K562 (cell line): ENCODE data around the gene KRI1. TPM values are rescaled to one million over a fixed set of nuclear protein-coding genes. Genes with fewer than 3 reads are reported as not detected.

Experiments
- CBFA2T3 ChIP-seq: fragments of 450-650 bp; IDR thresholded peaks from 2 replicates; pipeline ENCODE4 v1.6.1; 2017
- ERF ChIP-seq: fragments of 450-650 bp; formaldehyde crosslinking; IDR thresholded peaks from 2 replicates; pipeline ENCODE4 v1.4.0; 2020; ENCODE audit warnings: mild to moderate bottlenecking, mixed read lengths
- GABPB1 ChIP-seq: sonication (generic); formaldehyde crosslinking; IDR thresholded peaks from 2 replicates; pipeline ENCODE4 v1.8.0; 2022; ENCODE audit warnings: mild to moderate bottlenecking, missing genetic modification reagents
- MYBL2 ChIP-seq, 2 experiments: fragments of 450-650 bp in 1 of 2; sonication (generic) in 1 of 2; formaldehyde crosslinking in 1 of 2; IDR thresholded peaks; 2 replicates each; pipeline versions ENCODE4 v1.6.1 to v1.8.1; 2017 to 2022; ENCODE audit warnings: borderline replicate concordance in 1 of 2, inconsistent platforms in 1 of 2, low read depth in 1 of 2, mild to moderate bottlenecking in 1 of 2, missing genetic modification reagents in 1 of 2, moderate library complexity in 1 of 2
- MYNN ChIP-seq, 2 experiments: sonication (generic); formaldehyde crosslinking in 1 of 2; IDR thresholded peaks; 2 replicates each; pipeline versions ENCODE4 v1.5.0 to v1.6.1; 2016 to 2020; ENCODE audit warnings: antibody characterized with exemption in 1 of 2, missing genetic modification reagents in 1 of 2
- NR2C1 ChIP-seq, 2 experiments: fragments of 450-650 bp; IDR thresholded peaks; 2 replicates each; pipeline ENCODE4 v1.6.1; 2017; ENCODE audit warnings: mild to moderate bottlenecking in 2 of 2, antibody characterized with exemption in 1 of 2, inconsistent platforms in 1 of 2, missing compliant biosample characterization in 1 of 2, missing genetic modification characterization in 1 of 2
- PHF20 ChIP-seq: fragments of 450-650 bp; IDR thresholded peaks from 2 replicates; pipeline ENCODE4 v1.6.1; 2018; ENCODE audit not compliant: partially characterized antibody
- PYGO2 ChIP-seq: fragments of 450-650 bp; IDR thresholded peaks from 2 replicates; pipeline ENCODE4 v1.6.1; 2016; ENCODE audit warnings: mild to moderate bottlenecking, missing genetic modification characterization, moderate library complexity, missing compliant biosample characterization
- SOX6 ChIP-seq: fragments of 450-650 bp; IDR thresholded peaks from 2 replicates; pipeline ENCODE4 v1.6.1; 2014; ENCODE audit warnings: mild to moderate bottlenecking
- SREBF1 ChIP-seq: fragments of 150-350 bp; IDR thresholded peaks from 2 replicates; pipeline ENCODE4 v1.6.1; 2014; ENCODE audit warnings: antibody characterized with exemption, low read depth, low read length, borderline replicate concordance
- TRIM28 ChIP-seq: fragments of 450-650 bp; IDR thresholded peaks from 2 replicates; pipeline ENCODE4 v1.6.1; 2017
- ZNF316 ChIP-seq: fragments of 450-650 bp; IDR thresholded peaks from 2 replicates; pipeline ENCODE4 v1.6.1; 2016
- ZNF695 ChIP-seq: fragments of 450-650 bp; formaldehyde crosslinking; IDR thresholded peaks from 2 replicates; pipeline ENCODE4 v1.4.0; 2020; ENCODE audit warnings: mild to moderate bottlenecking, moderate library complexity
- ZNF76 ChIP-seq: fragments of 250-450 bp; sonication (Bioruptor Pico); IDR thresholded peaks from 2 replicates; pipeline ENCODE4 v1.4.0; 2020; ENCODE audit warnings: mild to moderate bottlenecking, moderate library complexity, borderline replicate concordance
- polyA plus RNA-seq, 8 experiments: library from polyadenylated mRNA; depleted of rRNA in 4 of 8; stranded (reverse) in 5 of 8; unstranded in 3 of 8; fragments of >200 nt; fragmentation: Nextera tagmentation in 2 of 8; fragmentation: Illumina TruSeq in 1 of 8; extraction: Ambion mirVana in 2 of 8; extraction: Trizol in 1 of 8; gene quantifications; 2 replicates each; pipeline versions ENCODE4 v1.2.1 to v1.2.3, GENCODE V29; 2011 to 2014; ENCODE audit warnings: inconsistent platforms in 1 of 8, missing spikeins in 1 of 8
- total RNA-seq, 7 experiments: library from RNA; depleted of rRNA in 6 of 7; stranded (reverse); fragments of >200 nt in 6 of 7; fragmentation: Illumina TruSeq in 2 of 7; extraction: Trizol in 2 of 7; gene quantifications; 2 replicates each; pipeline versions ENCODE4 v1.2.1 to v1.2.3, GENCODE V29; 2011 to 2021; ENCODE audit warnings: low replicate concordance in 1 of 7
- TF ChIP-seq, protein P1 (sequence below): fragments of 450-650 bp; IDR thresholded peaks from 2 replicates; pipeline ENCODE4 v1.6.1; 2016; ENCODE audit warnings: antibody characterized with exemption
- TF ChIP-seq, protein P2 (sequence below), 2 experiments: fragments of 450-650 bp; conservative IDR thresholded peaks; 2 replicates each; pipeline ENCODE4 v1.6.1; 2017; ENCODE audit warnings: mild to moderate bottlenecking in 2 of 2, moderate library complexity in 2 of 2
- TF ChIP-seq, protein P3 (sequence below): fragments of 450-650 bp; formaldehyde crosslinking; IDR thresholded peaks from 2 replicates; pipeline ENCODE4 v1.4.0; 2022; ENCODE audit warnings: missing genetic modification characterization
- TF ChIP-seq, protein P4 (sequence below): sonication (generic); formaldehyde crosslinking; IDR thresholded peaks from 2 replicates; pipeline ENCODE4 v1.8.1; 2023; ENCODE audit warnings: mild to moderate bottlenecking, missing genetic modification reagents, moderate library complexity

Gene KRI1
- total and polyA plus RNA-seq, 9 of the 15 experiments (the other 6 are each of a cell fraction or from before 2014, with no cell fraction given), result 1.1 to 50.7 (median 24.7) TPM

DNA sequence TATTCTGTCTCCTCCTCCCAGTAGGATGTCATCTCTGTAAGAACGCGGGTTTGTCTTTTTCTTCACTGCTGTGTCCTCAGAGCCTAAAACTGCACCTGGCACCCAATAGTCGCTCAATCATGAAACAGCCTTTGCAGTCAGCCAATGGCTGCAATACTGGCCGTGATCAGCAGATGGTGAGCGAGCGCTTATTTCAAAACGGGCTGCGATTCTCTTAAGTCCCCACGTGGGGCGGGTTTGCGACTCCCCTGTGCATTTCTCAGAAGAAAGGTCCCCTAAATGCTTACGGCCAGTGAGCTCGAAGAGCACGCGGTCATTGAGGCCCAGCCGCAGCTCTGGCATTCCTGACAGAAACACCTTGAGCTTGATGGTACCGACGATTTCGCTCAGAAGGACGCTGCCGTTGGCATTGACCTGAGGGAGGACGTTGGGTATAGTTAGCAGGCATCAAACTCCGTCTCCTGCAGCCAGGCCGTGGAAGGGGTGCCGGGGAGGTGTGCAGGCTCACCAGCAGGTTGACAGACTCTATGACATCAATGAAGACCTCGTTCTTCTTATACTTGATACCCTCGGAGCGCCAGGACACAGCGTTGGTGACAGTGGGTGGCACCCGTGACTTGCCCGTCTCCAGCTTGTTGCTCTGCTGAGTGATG is 15.3 kb upstream of the KRI1 start (continued):
- TF ChIP-seq MYNN (IDR thresholded peaks at IDR 0.05), result no peak
- TF ChIP-seq MYNN (CRISPR knock-in tag; IDR thresholded peaks at IDR 0.05), result no peak
- no peak for TF ChIP-seq ZNF76 (CRISPR knock-in tag)
- TF ChIP-seq, protein P1, sequence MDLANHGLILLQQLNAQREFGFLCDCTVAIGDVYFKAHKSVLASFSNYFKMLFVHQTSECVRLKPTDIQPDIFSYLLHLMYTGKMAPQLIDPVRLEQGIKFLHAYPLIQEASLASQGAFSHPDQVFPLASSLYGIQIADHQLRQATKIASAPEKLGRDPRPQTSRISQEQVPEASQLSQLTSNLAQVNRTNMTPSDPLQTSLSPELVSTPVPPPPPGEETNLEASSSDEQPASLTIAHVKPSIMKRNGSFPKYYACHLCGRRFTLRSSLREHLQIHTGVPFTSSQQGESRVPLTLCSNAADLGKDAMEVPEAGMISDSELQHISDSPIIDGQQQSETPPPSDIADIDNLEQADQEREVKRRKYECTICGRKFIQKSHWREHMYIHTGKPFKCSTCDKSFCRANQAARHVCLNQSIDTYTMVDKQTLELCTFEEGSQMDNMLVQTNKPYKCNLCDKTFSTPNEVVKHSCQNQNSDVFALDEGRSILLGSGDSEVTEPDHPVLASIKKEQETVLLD, result no peak
- TF ChIP-seq NR2C1 (IDR thresholded peaks at IDR 0.05), result no peak; the same call in 1 of the 2 replicates
- TF ChIP-seq NR2C1 (tag; IDR thresholded peaks at IDR 0.05), result no peak
- no peak for TF ChIP-seq CBFA2T3
- TF ChIP-seq MYBL2 (IDR thresholded peaks at IDR 0.05; ENCODE audit: low read depth), result no peak
- TF ChIP-seq MYBL2 (CRISPR knock-in tag; IDR thresholded peaks at IDR 0.05; ENCODE audit: borderline replicate concordance), result no peak
- no peak for TF ChIP-seq ZNF695 (CRISPR knock-in tag)
- TF ChIP-seq ERF (CRISPR knock-in tag), result no peak
- no peak for TF ChIP-seq PHF20
- TF ChIP-seq SOX6, result no peak
- TF ChIP-seq PYGO2 (tag), result no peak
- no peak for TF ChIP-seq GABPB1 (CRISPR knock-in tag)
- no peak for TF ChIP-seq TRIM28
- TF ChIP-seq, protein P2, sequence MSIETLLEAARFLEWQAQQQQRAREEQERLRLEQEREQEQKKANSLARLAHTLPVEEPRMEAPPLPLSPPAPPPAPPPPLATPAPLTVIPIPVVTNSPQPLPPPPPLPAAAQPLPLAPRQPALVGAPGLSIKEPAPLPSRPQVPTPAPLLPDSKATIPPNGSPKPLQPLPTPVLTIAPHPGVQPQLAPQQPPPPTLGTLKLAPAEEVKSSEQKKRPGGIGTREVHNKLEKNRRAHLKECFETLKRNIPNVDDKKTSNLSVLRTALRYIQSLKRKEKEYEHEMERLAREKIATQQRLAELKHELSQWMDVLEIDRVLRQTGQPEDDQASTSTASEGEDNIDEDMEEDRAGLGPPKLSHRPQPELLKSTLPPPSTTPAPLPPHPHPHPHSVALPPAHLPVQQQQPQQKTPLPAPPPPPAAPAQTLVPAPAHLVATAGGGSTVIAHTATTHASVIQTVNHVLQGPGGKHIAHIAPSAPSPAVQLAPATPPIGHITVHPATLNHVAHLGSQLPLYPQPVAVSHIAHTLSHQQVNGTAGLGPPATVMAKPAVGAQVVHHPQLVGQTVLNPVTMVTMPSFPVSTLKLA (conservative IDR thresholded peaks at IDR 0.05), result peak; percentile 59 to 79
- TF ChIP-seq, protein P3, sequence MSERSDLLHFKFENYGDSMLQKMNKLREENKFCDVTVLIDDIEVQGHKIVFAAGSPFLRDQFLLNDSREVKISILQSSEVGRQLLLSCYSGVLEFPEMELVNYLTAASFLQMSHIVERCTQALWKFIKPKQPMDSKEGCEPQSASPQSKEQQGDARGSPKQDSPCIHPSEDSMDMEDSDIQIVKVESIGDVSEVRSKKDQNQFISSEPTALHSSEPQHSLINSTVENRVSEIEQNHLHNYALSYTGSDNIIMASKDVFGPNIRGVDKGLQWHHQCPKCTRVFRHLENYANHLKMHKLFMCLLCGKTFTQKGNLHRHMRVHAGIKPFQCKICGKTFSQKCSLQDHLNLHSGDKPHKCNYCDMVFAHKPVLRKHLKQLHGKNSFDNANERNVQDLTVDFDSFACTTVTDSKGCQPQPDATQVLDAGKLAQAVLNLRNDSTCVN, result no peak
- TF ChIP-seq SREBF1, result no peak
- TF ChIP-seq, protein P4, sequence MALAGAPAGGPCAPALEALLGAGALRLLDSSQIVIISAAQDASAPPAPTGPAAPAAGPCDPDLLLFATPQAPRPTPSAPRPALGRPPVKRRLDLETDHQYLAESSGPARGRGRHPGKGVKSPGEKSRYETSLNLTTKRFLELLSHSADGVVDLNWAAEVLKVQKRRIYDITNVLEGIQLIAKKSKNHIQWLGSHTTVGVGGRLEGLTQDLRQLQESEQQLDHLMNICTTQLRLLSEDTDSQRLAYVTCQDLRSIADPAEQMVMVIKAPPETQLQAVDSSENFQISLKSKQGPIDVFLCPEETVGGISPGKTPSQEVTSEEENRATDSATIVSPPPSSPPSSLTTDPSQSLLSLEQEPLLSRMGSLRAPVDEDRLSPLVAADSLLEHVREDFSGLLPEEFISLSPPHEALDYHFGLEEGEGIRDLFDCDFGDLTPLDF (CRISPR knock-in tag), result peak; percentile 56
- TF ChIP-seq ZNF316, result no peak
